SU-DHL-6 (cell line): ENCODE results near the gene ADAM10.

Experiments used
- EZH2phosphoT487 ChIP-seq: fragments of 200-600 bp; sonication (generic), shearing (Covaris generic); conservative IDR thresholded peaks from 2 replicates; pipeline ENCODE4 v1.6.1; 2018; ENCODE audit warnings: mild to moderate bottlenecking, antibody characterized with exemption, low read length, moderate library complexity, mixed read lengths
- TF ChIP-seq, protein P1 (sequence below): fragments of 200-600 bp; sonication (generic); IDR thresholded peaks from one replicate; pipeline ENCODE4 v1.5.1; 2017; ENCODE audit warnings: antibody characterized with exemption, mild to moderate bottlenecking, low read length, moderate library complexity; ENCODE audit not compliant: insufficient read depth, poor library complexity, severe bottlenecking

DNA sequence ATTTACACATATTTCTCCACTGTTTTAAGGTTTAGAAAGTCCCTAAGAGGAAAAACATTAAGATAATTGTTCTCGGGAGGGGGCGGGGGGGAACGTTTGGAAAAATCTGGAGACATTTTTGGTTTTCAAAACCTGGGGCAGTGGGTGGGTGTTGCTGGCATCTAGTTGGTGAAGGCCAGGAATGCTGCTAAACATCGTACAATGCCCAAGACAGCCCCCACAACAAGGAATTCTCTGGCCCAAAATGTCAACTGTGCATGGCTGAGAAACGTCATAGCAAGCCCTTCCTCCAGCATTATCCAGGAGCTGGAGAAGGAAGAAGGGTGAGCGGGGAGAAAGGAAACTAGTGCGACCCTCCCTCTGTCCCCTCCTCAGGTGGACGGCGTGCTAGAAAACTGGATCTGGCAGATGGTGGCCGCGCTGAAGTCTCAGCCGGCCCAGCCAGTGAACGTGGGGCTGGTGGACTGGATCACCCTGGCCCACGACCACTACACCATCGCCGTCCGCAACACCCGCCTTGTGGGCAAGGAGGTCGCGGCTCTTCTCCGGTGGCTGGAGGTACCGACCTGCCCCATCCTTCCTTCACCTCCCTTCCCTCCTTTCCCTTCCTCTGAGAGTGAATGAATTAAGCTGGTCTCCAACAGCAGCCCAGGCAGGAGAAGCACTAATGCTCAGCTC, 208.0 kb downstream of the ADAM10 start:
- TF ChIP-seq, protein P1, sequence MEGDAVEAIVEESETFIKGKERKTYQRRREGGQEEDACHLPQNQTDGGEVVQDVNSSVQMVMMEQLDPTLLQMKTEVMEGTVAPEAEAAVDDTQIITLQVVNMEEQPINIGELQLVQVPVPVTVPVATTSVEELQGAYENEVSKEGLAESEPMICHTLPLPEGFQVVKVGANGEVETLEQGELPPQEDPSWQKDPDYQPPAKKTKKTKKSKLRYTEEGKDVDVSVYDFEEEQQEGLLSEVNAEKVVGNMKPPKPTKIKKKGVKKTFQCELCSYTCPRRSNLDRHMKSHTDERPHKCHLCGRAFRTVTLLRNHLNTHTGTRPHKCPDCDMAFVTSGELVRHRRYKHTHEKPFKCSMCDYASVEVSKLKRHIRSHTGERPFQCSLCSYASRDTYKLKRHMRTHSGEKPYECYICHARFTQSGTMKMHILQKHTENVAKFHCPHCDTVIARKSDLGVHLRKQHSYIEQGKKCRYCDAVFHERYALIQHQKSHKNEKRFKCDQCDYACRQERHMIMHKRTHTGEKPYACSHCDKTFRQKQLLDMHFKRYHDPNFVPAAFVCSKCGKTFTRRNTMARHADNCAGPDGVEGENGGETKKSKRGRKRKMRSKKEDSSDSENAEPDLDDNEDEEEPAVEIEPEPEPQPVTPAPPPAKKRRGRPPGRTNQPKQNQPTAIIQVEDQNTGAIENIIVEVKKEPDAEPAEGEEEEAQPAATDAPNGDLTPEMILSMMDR: no peak
- no peak for TF ChIP-seq EZH2phosphoT487
